PC-9 (cell line): ENCODE results near the gene OR5H2. TPM values are rescaled to one million over a fixed set of nuclear protein-coding genes. Genes with fewer than 3 reads are reported as not detected.
A peak's percentile ranks its signal among the peaks of the same experiment; 100 is the strongest.

ENCODE experiments used
- BruUV-seq: library from RNA; stranded (reverse); fragments of 400-500 nt; replicated peaks from 2 replicates; lab custom pipeline; 2021; lab: Mats Ljungman, UMichigan
- CTCF ChIA-PET: fragments of 300-600 bp; sonication (Branson Sonifier 250); formaldehyde crosslinking; loops from one replicate; lab custom pipeline; 2022; ENCODE audit warnings: antibody characterized with exemption; lab: Charles Lee
- POLR2A ChIA-PET: fragments of 300-600 bp; sonication (Branson Sonifier 250); formaldehyde crosslinking; loops from one replicate; lab custom pipeline; 2022; ENCODE audit warnings: antibody characterized with exemption; ENCODE audit not compliant: unreplicated experiment; lab: Charles Lee
- DNase-seq, 2 experiments: peaks; one replicate each; pipeline versions ENCODE4 v3.0.0 to v3.0.0-alpha.2; 2015 to 2022; ENCODE audit warnings: mixed read lengths in 1 of 2
- H2AFZ ChIP-seq: fragments of 200-600 bp; sonication (generic); 2 replicates; pipeline ENCODE4 v1.8.1; 2017; ENCODE audit warnings: antibody characterized with exemption
- H3F3A ChIP-seq: fragments of 200-600 bp; sonication (generic); 2 replicates; pipeline ENCODE4 v1.8.1; 2017; ENCODE audit warnings: antibody characterized with exemption, mild to moderate bottlenecking, low read depth; ENCODE audit not compliant: insufficient read depth
- H3K27ac ChIP-seq: fragments of 200-600 bp; sonication (generic); 2 replicates; pipeline ENCODE4 v1.6.1; 2016; ENCODE audit warnings: mixed run types
- H3K27me3 ChIP-seq: fragments of 200-600 bp; sonication (generic); 2 replicates; pipeline ENCODE4 v1.6.1; 2016; ENCODE audit warnings: low read depth, mixed run types; ENCODE audit not compliant: insufficient read depth
- H3K36me3 ChIP-seq: fragments of 200-600 bp; sonication (generic); 2 replicates; pipeline ENCODE4 v1.6.1; 2016; ENCODE audit warnings: low read depth, mixed run types
- H3K4me1 ChIP-seq: fragments of 200-600 bp; sonication (generic); replicated peaks from 2 replicates; pipeline ENCODE4 v1.6.1; 2016; ENCODE audit warnings: mixed run types; ENCODE audit not compliant: insufficient read depth
- H3K4me2 ChIP-seq: fragments of 200-600 bp; sonication (generic); 2 replicates; pipeline ENCODE4 v1.6.1; 2017; ENCODE audit warnings: mixed run types
- H3K4me3 ChIP-seq: fragments of 200-600 bp; sonication (generic); 2 replicates; pipeline ENCODE4 v1.6.1; 2016; ENCODE audit warnings: mixed run types
- H3K79me2 ChIP-seq: fragments of 200-600 bp; sonication (generic); 2 replicates; pipeline ENCODE4 v1.6.1; 2017; ENCODE audit warnings: low read depth, mixed run types
- H3K9me2 ChIP-seq: fragments of 200-600 bp; sonication (generic); 2 replicates; pipeline ENCODE4 v1.8.1; 2017; ENCODE audit warnings: mild to moderate bottlenecking; ENCODE audit not compliant: insufficient read depth
- H3K9me3 ChIP-seq: fragments of 200-600 bp; sonication (generic); 2 replicates; pipeline ENCODE4 v1.8.1; 2016; ENCODE audit warnings: low read depth; ENCODE audit not compliant: insufficient read depth
- H4K20me1 ChIP-seq: fragments of 200-600 bp; sonication (generic); 2 replicates; pipeline ENCODE4 v1.8.1; 2017; ENCODE audit not compliant: insufficient read depth
- EZH2 ChIP-seq: fragments of 200-600 bp; sonication (generic); IDR thresholded peaks from 2 replicates; pipeline ENCODE4 v1.8.0; 2017; ENCODE audit warnings: antibody characterized with exemption, low read depth
- intact Hi-C: fragments of 100-400 bp; cut with micrococcal nuclease; formaldehyde crosslinking; loops from one replicate; pipeline ENCODE4 v1.10.0; 2022; ENCODE audit not compliant: unreplicated experiment
- total RNA-seq: library from RNA; stranded (reverse); gene quantifications from 2 replicates; pipeline ENCODE4 v1.2.3, GENCODE V29; 2021
- TF ChIP-seq, protein P1 (sequence below): fragments of 200-600 bp; sonication (generic); conservative IDR thresholded peaks from 2 replicates; pipeline ENCODE4 v1.6.1; 2017; ENCODE audit warnings: mixed run types, antibody characterized with exemption, mild to moderate bottlenecking, moderate library complexity

The OR5H2 gene
- total RNA-seq, 1 experiment from 2014 or later: not detected

DNA sequence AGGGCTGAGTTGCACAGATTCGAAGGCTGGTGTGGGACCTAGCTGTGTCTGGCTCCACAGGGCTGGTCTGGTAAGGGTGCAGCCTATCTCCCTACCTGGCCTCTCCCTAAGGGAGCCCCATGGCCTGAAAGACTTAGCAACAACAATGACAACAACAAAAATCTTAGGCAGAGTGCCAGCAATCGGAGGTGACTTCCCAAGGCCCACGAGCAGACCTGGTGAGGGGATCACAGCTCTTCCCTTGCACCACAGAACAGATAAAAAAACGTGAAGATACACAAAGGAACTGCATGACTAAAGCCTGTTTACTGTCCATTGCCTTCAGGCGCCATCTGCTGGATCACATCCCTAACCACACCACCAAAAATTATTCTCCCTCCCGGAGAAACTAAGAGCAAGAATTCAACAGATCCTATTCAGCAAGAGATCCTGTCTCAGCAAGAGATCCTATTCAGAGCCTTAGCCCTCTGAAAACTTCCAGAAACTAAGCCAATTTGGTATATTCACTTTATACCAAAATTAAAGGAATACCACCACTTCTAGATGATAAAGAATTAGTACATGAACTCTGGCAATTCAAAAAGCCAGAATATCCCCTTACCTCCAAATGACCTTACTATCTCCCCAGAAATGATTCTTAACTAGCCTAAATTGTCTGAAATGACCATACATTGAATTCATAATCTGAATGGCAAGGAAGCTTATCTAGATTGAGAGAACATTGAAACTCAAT, 47.3 kb downstream of the OR5H2 start:
- H3K9me2 ChIP-seq: no peaks in the 10 kb centered on the region
- H3K4me2 ChIP-seq: peak overlapping the region; percentile 17; the same call in 1 of the 2 replicates
- no peak for TF ChIP-seq EZH2
- TF ChIP-seq, protein P1, sequence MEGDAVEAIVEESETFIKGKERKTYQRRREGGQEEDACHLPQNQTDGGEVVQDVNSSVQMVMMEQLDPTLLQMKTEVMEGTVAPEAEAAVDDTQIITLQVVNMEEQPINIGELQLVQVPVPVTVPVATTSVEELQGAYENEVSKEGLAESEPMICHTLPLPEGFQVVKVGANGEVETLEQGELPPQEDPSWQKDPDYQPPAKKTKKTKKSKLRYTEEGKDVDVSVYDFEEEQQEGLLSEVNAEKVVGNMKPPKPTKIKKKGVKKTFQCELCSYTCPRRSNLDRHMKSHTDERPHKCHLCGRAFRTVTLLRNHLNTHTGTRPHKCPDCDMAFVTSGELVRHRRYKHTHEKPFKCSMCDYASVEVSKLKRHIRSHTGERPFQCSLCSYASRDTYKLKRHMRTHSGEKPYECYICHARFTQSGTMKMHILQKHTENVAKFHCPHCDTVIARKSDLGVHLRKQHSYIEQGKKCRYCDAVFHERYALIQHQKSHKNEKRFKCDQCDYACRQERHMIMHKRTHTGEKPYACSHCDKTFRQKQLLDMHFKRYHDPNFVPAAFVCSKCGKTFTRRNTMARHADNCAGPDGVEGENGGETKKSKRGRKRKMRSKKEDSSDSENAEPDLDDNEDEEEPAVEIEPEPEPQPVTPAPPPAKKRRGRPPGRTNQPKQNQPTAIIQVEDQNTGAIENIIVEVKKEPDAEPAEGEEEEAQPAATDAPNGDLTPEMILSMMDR: peak; percentile 91
- H3K4me3 ChIP-seq: no peak overlapping the region
- H3K27ac ChIP-seq: no peak overlapping the region
- CTCF ChIA-PET: interaction anchor here (0.5 to 2.2 kb wide), 5 partner anchors 127 to 327 kb away, joined by 3 to 16 read pairs (median 3); no protein-coding TSS in a partner anchor
- no peaks in the 10 kb centered on the region for H3K9me3 ChIP-seq
- intact Hi-C loops: loop anchor here (1.0 to 10.0 kb wide), 7 partner anchors 65 to 1428 kb away; partner anchors contain the start of gene OR5K3
- DNase-seq: peak; percentile 44 to 46
- no peaks in the 10 kb centered on the region for H3F3A ChIP-seq
- H3K79me2 ChIP-seq: no peaks in the 10 kb centered on the region
- no peaks in the 10 kb centered on the region for H4K20me1 ChIP-seq
- H3K36me3 ChIP-seq: no peaks in the 10 kb centered on the region
- POLR2A ChIA-PET: interaction anchor here (0.6 kb wide), 1 partner anchor 189 kb away, joined by 5 read pairs; no protein-coding TSS in a partner anchor
- H3K27me3 ChIP-seq: no peaks in the 10 kb centered on the region
- BruUV-seq: no TSS peak
- no peaks in the 10 kb centered on the region for H3K4me1 ChIP-seq
- H2AFZ ChIP-seq: no peak overlapping the region

DNA sequence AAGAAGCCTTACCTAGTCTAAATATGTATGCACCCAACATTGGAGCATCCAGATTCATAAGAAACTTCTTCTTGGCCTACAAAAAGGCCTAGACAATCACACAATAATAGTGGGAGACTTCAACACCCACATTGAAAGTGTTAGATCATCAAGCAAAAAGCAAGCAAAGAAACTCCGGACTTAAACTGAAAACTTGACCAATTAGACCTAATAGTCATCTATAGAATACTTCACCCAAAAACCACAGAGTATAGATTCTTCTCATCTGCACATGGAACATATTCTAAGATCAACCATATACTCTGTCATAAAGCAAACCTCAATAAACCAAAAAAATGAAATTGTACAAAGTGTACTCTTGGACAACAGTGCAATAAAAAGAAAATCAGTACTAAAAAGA, 49.0 kb downstream of the OR5H2 start:
- BruUV-seq: no TSS peak
- TF ChIP-seq EZH2: no peak
- TF ChIP-seq, protein P1: no peak
- H3K4me1 ChIP-seq: no peaks in the 10 kb centered on the region
- intact Hi-C loops: loop anchor here (5.0 to 10.0 kb wide), 4 partner anchors 63 to 1426 kb away; partner anchors contain the start of gene OR5K3
- no peak for DNase-seq
- H3K27ac ChIP-seq: no peak overlapping the region
- no peaks in the 10 kb centered on the region for H3K36me3 ChIP-seq
- H3K4me2 ChIP-seq: no peak overlapping the region
- no peak overlapping the region for H2AFZ ChIP-seq
- no peaks in the 10 kb centered on the region for H3K79me2 ChIP-seq
- ChIA-PET CTCF (interaction anchor here (0.8 kb wide), 1 partner anchor 291 kb away, joined by 3 read pairs; no protein-coding TSS in a partner anchor), POLR2A (no interaction called here)
- no peaks in the 10 kb centered on the region for H3K9me2 ChIP-seq
- H3F3A ChIP-seq: no peaks in the 10 kb centered on the region
- H4K20me1 ChIP-seq: no peaks in the 10 kb centered on the region
- no peaks in the 10 kb centered on the region for H3K27me3 ChIP-seq
- H3K4me3 ChIP-seq: no peak overlapping the region
- H3K9me3 ChIP-seq: no peaks in the 10 kb centered on the region

Other genes starting within 250 kb of the OR5H2 start
- not detected in 2 replicates for gene GABRR3, start 247.2 kb upstream of the OR5H2 start, total RNA-seq
- gene OR5AC2, start 195.3 kb upstream of the OR5H2 start, total RNA-seq: not detected in 2 replicates
- gene OR5H1, start 151.8 kb upstream of the OR5H2 start, total RNA-seq: not detected in 2 replicates
- gene OR5H14, start 135.0 kb upstream of the OR5H2 start, total RNA-seq: not detected in 2 replicates
- gene OR5H15, start 115.8 kb upstream of the OR5H2 start, total RNA-seq: not detected in 2 replicates
- not detected in 2 replicates for gene OR5H6, start 18.3 kb upstream of the OR5H2 start, total RNA-seq
- gene OR5K4, start 71.3 kb downstream of the OR5H2 start, total RNA-seq: not detected in 2 replicates
- gene OR5K3, start 108.2 kb downstream of the OR5H2 start, total RNA-seq: not detected in 2 replicates
- gene OR5K1, start 180.7 kb downstream of the OR5H2 start, total RNA-seq: not detected in 2 replicates
- gene OR5K2, start 215.2 kb downstream of the OR5H2 start, total RNA-seq: not detected in 2 replicates
- 143 and 152 TPM in 2 replicates for gene CLDND1, start 240.4 kb downstream of the OR5H2 start, total RNA-seq
- not detected in 2 replicates for gene GPR15, start 249.5 kb downstream of the OR5H2 start, total RNA-seq